K562 (cell line): ENCODE data around the gene DYNLT2. TPM values are rescaled to one million over a fixed set of nuclear protein-coding genes. Genes with fewer than 3 reads are reported as not detected.

Experiments used
- BHLHE40 ChIP-seq: IDR thresholded peaks from 2 replicates; pipeline ENCODE4 v1.6.1; 2011; ENCODE audit warnings: low read length, improper control_type of control experiment
- CREM ChIP-seq: IDR thresholded peaks from 2 replicates; pipeline ENCODE4 v1.6.1; 2014; ENCODE audit warnings: antibody characterized with exemption, low read depth
- CXXC5 ChIP-seq: fragments of 250-450 bp; sonication (Bioruptor Pico); IDR thresholded peaks from 2 replicates; pipeline ENCODE4 v1.8.0; 2022; ENCODE audit warnings: inconsistent platforms, mild to moderate bottlenecking, moderate library complexity
- DMBX1 ChIP-seq: fragments of 250-450 bp; sonication (Bioruptor Pico); IDR thresholded peaks from 2 replicates; pipeline ENCODE4 v1.8.0; 2022; ENCODE audit warnings: inconsistent platforms, mild to moderate bottlenecking, moderate library complexity, borderline replicate concordance
- ERF ChIP-seq: fragments of 450-650 bp; formaldehyde crosslinking; IDR thresholded peaks from 2 replicates; pipeline ENCODE4 v1.4.0; 2020; ENCODE audit warnings: mild to moderate bottlenecking, mixed read lengths
- ESRRB ChIP-seq: fragments of 250-450 bp; sonication (Bioruptor Pico); IDR thresholded peaks from 2 replicates; pipeline ENCODE4 v1.5.0; 2020; ENCODE audit warnings: mild to moderate bottlenecking, moderate library complexity, borderline replicate concordance
- ETV1 ChIP-seq: fragments of 450-650 bp; conservative IDR thresholded peaks from 2 replicates; pipeline ENCODE4 v1.6.1; 2016; ENCODE audit warnings: missing genetic modification characterization, control low read depth, low read depth, missing compliant biosample characterization
- GTF2E2 ChIP-seq: fragments of 200-800 bp; sonication (Bioruptor generic); IDR thresholded peaks from 2 replicates; pipeline ENCODE4 v1.6.1; 2016; ENCODE audit warnings: missing genetic modification characterization, missing compliant biosample characterization
- HIVEP1 ChIP-seq: fragments of 250-450 bp; sonication (Bioruptor Pico); IDR thresholded peaks from 2 replicates; pipeline ENCODE4 v1.4.0; 2020; ENCODE audit warnings: mild to moderate bottlenecking
- KLF13 ChIP-seq: fragments of 450-650 bp; IDR thresholded peaks from 2 replicates; pipeline ENCODE4 v1.6.1; 2016; ENCODE audit warnings: missing genetic modification characterization, low read depth, mild to moderate bottlenecking, missing compliant biosample characterization, moderate library complexity, borderline replicate concordance
- MCM2 ChIP-seq: fragments of 450-650 bp; IDR thresholded peaks from 2 replicates; pipeline ENCODE4 v1.6.1; 2017; ENCODE audit warnings: low read depth, mild to moderate bottlenecking
- RBM14 ChIP-seq: fragments of 200-400 bp; formaldehyde crosslinking; IDR thresholded peaks from 2 replicates; pipeline ENCODE4 v1.6.1; 2018; ENCODE audit warnings: low read depth, mild to moderate bottlenecking, low read length, moderate library complexity, borderline replicate concordance; ENCODE audit not compliant: insufficient read depth
- SIN3B ChIP-seq: fragments of 450-650 bp; IDR thresholded peaks from 2 replicates; pipeline ENCODE4 v1.6.1; 2017; ENCODE audit warnings: low read depth, mild to moderate bottlenecking, moderate library complexity
- WHSC1 ChIP-seq: IDR thresholded peaks from one replicate; pipeline ENCODE4 v1.6.1; 2012; ENCODE audit warnings: low read length, control low read depth, inconsistent platforms
- XRCC5 ChIP-seq: fragments of 200-400 bp; formaldehyde crosslinking; IDR thresholded peaks from 2 replicates; pipeline ENCODE4 v1.6.1; 2017; ENCODE audit warnings: low read depth, mild to moderate bottlenecking, low read length
- ZBTB17 ChIP-seq: fragments of 450-650 bp; formaldehyde crosslinking; IDR thresholded peaks from 2 replicates; pipeline ENCODE4 v1.4.0; 2020; ENCODE audit warnings: mild to moderate bottlenecking
- ZC3H8 ChIP-seq: fragments of 450-650 bp; IDR thresholded peaks from 2 replicates; pipeline ENCODE4 v1.6.1; 2017
- ZFP30 ChIP-seq: fragments of 250-450 bp; sonication (Bioruptor Pico); IDR thresholded peaks from 2 replicates; pipeline ENCODE4 v1.8.0; 2022; ENCODE audit warnings: moderate library complexity, mild to moderate bottlenecking, inconsistent platforms, borderline replicate concordance
- ZNF121 ChIP-seq: sonication (generic); formaldehyde crosslinking; conservative IDR thresholded peaks from 2 replicates; pipeline ENCODE4 v1.8.0; 2022; ENCODE audit warnings: missing genetic modification reagents
- polyA plus RNA-seq, 8 experiments: library from polyadenylated mRNA; depleted of rRNA in 4 of 8; stranded (reverse) in 5 of 8; unstranded in 3 of 8; fragments of >200 nt; fragmentation: Nextera tagmentation in 2 of 8; fragmentation: Illumina TruSeq in 1 of 8; extraction: Ambion mirVana in 2 of 8; extraction: Trizol in 1 of 8; gene quantifications; 2 replicates each; pipeline versions ENCODE4 v1.2.1 to v1.2.3, GENCODE V29; 2011 to 2014; ENCODE audit warnings: inconsistent platforms in 1 of 8, missing spikeins in 1 of 8
- total RNA-seq, 7 experiments: library from RNA; depleted of rRNA in 6 of 7; stranded (reverse); fragments of >200 nt in 6 of 7; fragmentation: Illumina TruSeq in 2 of 7; extraction: Trizol in 2 of 7; gene quantifications; 2 replicates each; pipeline versions ENCODE4 v1.2.1 to v1.2.3, GENCODE V29; 2011 to 2021; ENCODE audit warnings: low replicate concordance in 1 of 7
- TF ChIP-seq, protein P1 (sequence below): sonication (generic); formaldehyde crosslinking; IDR thresholded peaks from 2 replicates; pipeline ENCODE4 v1.8.0; 2022; ENCODE audit warnings: mild to moderate bottlenecking, missing genetic modification reagents
- TF ChIP-seq, protein P2 (sequence below): fragments of 450-650 bp; conservative IDR thresholded peaks from 2 replicates; pipeline ENCODE4 v1.6.1; 2016; ENCODE audit warnings: missing genetic modification characterization, low read depth, mild to moderate bottlenecking, control low read depth, missing compliant biosample characterization
- TF ChIP-seq, protein P3 (sequence below): fragments of 250-450 bp; sonication (Bioruptor Pico); IDR thresholded peaks from 2 replicates; pipeline ENCODE4 v1.4.0; 2020; ENCODE audit warnings: borderline replicate concordance
- TF ChIP-seq, protein P4 (sequence below): fragments of 250-450 bp; sonication (Bioruptor Pico); IDR thresholded peaks from 2 replicates; pipeline ENCODE4 v1.9.0; 2021; ENCODE audit warnings: mild to moderate bottlenecking, inconsistent platforms

The DYNLT2 gene
- total and polyA plus RNA-seq, 9 of the 15 experiments (the other 6 are each of a cell fraction or from before 2014, with no cell fraction given), result 2.0 to 12.8 (median 6.3) TPM

DNA sequence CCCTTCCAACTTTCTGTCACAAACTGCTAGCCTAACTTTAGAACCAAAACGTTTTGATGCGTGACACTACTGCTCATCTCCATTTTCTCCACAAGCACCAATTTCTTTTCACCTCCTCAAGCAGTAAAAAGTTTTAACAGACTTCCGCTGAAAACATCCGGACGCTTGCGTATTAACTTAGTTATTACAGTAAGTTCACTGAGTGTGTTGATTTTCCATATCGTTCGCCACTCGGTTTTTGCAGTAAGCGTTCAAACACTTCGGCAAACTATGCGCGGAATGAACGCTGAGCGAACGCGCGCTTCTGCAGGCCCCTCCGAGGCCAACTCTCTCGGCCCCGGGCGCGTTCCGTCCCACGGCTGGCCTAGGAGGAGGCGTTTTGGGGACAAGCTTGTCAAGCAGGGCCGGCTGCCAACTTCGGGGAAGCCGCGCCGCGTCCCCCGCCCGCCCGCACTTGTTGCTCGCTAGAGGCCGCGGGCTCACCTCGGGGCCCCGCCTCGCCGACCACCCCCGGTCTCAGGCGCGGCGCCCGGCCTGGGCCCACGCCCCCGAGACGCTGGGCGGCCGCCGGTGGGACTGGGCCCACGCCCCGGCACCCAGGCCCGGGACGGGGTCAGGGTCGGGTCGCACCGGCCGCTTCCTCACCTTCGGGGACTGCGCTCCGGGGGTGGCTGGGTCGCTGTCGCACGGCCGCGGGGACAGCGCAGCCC is 28.0 kb downstream of the DYNLT2 start (continued):
- no peak for TF ChIP-seq KLF13 (tag)
- no peak for TF ChIP-seq HIVEP1 (CRISPR knock-in tag)
- TF ChIP-seq MCM2, result no peak
- TF ChIP-seq SIN3B, result peak; percentile 42
- no peak for TF ChIP-seq ESRRB
- TF ChIP-seq CXXC5 (CRISPR knock-in tag), result peak; percentile 48
- no peak for TF ChIP-seq WHSC1
- TF ChIP-seq ZC3H8, result no peak
- no peak for TF ChIP-seq CREM
- TF ChIP-seq, protein P1, sequence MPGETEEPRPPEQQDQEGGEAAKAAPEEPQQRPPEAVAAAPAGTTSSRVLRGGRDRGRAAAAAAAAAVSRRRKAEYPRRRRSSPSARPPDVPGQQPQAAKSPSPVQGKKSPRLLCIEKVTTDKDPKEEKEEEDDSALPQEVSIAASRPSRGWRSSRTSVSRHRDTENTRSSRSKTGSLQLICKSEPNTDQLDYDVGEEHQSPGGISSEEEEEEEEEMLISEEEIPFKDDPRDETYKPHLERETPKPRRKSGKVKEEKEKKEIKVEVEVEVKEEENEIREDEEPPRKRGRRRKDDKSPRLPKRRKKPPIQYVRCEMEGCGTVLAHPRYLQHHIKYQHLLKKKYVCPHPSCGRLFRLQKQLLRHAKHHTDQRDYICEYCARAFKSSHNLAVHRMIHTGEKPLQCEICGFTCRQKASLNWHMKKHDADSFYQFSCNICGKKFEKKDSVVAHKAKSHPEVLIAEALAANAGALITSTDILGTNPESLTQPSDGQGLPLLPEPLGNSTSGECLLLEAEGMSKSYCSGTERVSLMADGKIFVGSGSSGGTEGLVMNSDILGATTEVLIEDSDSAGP, result no peak
- peak; percentile 52 for TF ChIP-seq ETV1 (tag)
- TF ChIP-seq ZFP30 (CRISPR knock-in tag), result no peak
- TF ChIP-seq ZNF121, result no peak
- TF ChIP-seq, protein P2, sequence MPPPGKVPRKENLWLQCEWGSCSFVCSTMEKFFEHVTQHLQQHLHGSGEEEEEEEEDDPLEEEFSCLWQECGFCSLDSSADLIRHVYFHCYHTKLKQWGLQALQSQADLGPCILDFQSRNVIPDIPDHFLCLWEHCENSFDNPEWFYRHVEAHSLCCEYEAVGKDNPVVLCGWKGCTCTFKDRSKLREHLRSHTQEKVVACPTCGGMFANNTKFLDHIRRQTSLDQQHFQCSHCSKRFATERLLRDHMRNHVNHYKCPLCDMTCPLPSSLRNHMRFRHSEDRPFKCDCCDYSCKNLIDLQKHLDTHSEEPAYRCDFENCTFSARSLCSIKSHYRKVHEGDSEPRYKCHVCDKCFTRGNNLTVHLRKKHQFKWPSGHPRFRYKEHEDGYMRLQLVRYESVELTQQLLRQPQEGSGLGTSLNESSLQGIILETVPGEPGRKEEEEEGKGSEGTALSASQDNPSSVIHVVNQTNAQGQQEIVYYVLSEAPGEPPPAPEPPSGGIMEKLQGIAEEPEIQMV (tag), result no peak
- no peak for TF ChIP-seq GTF2E2 (tag)
- TF ChIP-seq, protein P3, sequence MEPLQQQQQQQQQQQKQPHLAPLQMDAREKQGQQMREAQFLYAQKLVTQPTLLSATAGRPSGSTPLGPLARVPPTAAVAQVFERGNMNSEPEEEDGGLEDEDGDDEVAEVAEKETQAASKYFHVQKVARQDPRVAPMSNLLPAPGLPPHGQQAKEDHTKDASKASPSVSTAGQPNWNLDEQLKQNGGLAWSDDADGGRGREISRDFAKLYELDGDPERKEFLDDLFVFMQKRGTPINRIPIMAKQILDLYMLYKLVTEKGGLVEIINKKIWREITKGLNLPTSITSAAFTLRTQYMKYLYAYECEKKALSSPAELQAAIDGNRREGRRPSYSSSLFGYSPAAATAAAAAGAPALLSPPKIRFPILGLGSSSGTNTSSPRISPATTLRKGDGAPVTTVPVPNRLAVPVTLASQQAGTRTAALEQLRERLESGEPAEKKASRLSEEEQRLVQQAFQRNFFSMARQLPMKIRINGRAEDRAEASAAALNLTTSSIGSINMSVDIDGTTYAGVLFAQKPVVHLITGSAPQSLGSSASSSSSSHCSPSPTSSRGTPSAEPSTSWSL (CRISPR knock-in tag), result no peak
- 0 out of 2 replicates have a peak, but pooled peaks have one; percentile 39 for TF ChIP-seq ERF
- TF ChIP-seq, protein P4, sequence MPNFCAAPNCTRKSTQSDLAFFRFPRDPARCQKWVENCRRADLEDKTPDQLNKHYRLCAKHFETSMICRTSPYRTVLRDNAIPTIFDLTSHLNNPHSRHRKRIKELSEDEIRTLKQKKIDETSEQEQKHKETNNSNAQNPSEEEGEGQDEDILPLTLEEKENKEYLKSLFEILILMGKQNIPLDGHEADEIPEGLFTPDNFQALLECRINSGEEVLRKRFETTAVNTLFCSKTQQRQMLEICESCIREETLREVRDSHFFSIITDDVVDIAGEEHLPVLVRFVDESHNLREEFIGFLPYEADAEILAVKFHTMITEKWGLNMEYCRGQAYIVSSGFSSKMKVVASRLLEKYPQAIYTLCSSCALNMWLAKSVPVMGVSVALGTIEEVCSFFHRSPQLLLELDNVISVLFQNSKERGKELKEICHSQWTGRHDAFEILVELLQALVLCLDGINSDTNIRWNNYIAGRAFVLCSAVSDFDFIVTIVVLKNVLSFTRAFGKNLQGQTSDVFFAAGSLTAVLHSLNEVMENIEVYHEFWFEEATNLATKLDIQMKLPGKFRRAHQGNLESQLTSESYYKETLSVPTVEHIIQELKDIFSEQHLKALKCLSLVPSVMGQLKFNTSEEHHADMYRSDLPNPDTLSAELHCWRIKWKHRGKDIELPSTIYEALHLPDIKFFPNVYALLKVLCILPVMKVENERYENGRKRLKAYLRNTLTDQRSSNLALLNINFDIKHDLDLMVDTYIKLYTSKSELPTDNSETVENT, result peak; percentile 57
- no peak for TF ChIP-seq XRCC5
- TF ChIP-seq ZBTB17 (CRISPR knock-in tag), result no peak
- TF ChIP-seq DMBX1 (CRISPR knock-in tag), result no peak
- no peak for TF ChIP-seq BHLHE40
- TF ChIP-seq RBM14, result no peak
